HG03108 (cell line): ENCODE data around the gene TKTL1.

Experiments used
- ATAC-seq: cut with Tn5 transposase; IDR thresholded peaks from one replicate; pipeline ENCODE4 v1.9.1; 2021; ENCODE audit warnings: moderate library complexity; ENCODE audit not compliant: unreplicated experiment

Gene TKTL1

DNA sequence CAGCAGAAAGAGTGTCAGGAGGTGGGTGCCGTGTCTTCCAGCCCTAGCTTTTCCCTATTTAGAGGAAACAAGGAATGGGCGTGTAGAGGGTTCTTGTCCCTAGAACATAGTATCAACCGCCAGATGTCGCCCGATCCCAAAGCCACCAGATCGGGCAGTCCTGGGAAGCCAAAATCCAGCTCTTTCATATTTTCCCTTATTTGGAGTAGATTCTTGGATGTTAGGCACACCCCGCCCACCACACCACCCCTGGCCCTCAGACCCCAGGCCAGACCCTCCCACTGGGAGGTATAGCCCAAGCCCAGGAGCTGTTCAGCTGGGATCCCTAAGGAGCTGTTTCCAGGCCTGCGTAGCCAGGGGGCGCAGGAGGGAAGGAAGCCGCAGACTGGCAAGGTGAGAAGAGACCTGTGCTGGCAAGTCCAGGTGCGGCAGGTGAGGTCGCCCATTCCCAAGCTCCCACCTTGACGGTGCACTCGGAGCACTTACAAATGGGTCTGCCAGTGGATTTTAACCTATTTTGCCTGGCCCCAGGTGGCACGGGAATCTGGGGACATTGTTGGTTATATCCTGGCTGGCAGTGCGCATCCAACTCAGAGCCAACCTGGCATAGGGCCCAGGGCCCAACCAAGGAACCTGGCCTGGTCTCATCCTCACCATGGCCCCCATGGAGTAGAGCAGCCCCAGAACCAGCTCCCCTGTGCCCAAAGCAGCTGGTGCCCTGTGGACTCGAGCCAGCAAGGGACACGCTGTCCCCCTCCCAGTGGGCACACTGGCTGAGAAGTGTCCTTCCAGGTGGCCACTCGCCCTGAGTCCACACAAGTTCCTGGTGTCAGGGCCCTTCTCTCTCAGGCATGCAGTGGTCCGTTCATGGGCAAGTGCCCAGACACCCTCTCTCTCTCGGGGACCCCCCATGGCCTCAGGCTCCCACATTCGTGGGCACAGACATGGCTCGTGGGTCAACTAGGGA is 78.0 kb downstream of the TKTL1 start:
- ATAC-seq = no peak

DNA sequence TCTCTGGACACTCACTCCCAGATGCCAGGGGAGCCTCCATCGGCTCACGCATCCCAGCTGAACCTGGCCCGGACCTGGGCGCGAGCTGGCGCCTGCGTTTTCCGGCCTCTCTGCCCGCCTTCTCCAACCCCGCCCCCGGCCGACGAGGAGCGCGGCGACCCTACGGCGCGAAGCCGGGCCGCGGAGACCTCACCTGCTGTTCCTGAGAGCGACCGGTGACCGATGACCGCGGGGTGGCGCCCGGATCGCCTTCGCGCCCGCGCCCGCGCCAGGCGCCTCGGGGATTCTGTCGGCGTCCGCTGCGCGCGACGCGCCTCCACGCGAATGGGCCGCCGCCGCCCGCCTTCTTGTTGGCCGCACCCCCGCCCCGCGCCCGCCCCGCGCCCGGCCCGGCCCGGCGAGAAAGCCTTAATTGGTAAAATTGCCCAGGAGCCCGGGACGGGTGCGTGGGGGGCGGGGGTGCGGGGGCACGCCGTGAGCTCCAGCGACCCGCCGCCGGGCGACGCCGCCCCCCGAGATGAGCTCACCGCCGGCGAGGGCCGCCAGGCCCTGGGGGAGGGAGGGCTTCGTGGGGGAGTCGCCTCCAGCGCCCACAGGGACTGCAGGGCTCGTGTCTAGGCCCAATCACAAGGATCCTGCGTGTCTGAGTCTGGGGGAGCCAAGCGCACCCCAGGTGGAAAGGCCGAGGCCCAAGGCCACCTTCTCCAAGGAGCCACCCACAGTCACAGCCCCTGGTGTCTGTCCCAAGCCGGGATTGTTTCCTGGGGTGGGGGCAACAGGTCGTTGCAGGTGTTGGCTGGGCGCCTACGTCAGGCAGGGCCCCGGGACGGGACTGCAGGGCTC is 78.9 kb downstream of the TKTL1 start, which contains the start of gene FLNA:
Gene FLNA (minus strand): TSS at position 322 of the 843 bp plus-strand sequence. CDS start 3,389 bp downstream, outside the sequence.
- no peak for ATAC-seq

DNA sequence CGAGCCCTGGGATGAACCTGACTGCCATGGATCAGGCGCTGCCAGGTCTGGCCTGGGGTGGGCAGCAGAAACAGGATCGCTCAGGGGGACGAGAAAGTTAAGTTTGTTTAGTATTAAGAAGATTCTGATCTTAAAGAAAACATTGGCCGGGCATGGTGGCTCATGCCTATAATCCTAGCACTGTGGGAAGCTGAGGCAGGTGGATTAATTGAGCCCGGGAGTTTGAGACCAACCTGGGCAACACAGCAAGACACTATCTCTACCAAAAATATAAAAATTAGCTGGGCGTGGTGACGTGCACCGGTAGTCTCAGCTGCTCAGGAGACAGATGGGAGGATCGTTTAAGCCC is 79.5 kb downstream of the TKTL1 start:
- ATAC-seq = no peak

DNA sequence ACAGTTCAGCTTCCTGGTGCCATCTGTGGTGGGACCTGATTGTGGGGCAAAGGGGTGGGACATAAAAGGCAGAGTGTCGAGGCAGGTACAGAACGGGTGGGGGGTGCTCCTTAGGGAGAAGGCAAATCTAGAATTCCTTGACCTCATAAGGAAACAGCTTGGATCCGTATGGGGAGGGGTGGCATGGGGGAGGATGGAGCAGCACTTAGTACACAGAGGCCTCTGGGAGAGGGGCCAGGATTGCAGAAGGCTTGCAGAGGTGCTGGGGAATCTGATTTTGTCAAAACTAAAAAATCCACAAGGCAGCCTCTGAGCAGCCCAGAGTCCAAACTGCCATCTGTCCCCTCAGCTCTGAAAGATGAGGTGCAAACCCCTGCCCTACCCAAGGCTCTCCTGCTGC is 81.2 kb downstream of the TKTL1 start:
- no peak for ATAC-seq

DNA sequence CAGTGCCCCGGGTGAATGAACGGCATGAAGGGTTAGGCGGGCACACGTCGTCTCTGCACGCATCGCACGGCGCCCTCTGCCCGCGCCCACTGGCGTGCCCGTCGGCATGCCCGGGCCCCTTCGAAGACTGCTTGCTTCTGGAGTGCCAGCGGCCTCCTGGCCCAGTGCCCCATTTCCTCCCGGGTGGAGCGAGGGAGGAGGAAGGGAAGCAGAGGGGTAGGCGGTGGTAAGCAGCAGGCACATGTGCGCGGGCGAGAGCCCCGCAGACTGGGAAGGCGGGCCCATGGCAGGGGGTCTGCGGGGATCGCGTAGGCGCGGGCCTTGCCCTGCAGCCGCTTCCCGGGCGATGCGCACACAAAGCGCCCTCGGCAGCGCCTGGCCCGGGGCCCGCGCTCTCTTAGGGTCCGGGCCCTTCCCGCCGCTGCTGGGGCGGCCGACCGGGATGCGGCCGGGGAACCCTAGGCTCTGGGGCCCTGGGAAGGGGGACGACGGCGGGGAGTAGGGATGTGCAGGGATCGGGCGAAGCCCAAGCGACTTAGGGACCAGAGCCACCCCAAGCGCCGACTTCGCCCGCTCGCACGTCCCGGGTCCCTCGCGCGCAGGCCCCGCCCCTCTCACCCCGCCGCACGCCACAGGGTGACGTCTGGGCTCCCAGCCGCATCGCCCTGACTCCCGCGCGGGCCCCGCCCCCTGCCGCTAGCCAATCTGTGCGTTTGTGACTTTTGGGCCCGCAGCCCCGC is 82.6 kb downstream of the TKTL1 start:
- peak; percentile 2 for ATAC-seq

DNA sequence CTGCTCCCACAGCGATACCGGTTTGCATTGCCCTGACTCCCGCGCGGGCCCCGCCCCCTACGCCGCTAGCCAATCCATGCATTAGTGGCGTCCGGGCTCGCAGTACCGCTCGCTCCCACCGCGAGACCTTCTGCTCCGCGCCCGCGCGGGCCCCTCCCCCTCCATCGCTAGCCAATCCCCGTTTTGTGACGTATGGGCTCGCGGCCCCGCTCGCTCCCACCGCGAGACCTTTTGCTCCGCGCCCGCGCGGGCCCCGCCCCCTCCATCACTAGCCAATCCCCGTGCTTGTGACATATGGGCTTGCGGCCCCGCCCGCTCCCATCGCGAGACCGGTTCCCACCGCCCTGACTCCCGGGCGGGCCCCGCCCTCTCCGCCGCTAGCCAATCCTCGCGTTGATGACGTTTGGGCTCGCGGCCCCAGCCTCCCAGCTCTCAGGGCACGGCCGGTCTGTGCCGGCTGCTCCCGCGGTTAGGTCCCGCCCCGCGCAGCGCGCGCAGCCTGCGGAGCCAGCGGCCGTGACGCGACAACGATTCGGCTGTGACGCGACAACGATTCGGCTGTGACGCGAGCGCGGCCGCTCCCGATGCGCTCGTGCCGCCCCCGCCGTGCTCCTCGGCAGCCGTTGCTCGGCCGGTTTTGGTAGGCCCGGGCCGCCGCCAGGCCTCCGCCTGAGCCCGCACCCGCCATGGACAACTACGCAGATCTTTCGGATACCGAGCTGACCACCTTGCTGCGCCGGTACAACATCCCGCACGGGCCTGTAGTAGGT is 83.4 kb downstream of the TKTL1 start, which contains the start of gene EMD:
Gene EMD (plus strand): TSS at position 497 of the 770 bp plus-strand sequence. CDS start 190 bp downstream, at position 687.
- ATAC-seq = peak; percentile 76

DNA sequence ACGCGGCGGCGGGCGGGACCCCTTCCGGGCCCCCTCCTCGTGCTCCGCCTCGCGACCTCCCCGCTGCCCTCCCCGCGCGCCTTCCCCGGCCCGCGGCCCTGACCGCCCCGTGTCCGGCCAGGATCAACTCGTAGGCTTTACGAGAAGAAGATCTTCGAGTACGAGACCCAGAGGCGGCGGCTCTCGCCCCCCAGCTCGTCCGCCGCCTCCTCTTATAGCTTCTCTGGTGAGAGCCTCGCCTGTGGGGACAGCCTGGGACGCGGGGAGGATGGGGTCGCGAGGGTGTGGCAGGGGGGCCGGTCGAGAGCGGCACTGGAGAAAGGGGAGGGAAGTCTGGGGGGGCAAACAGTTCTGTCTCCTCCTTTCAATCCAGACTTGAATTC is 84.0 kb downstream of the TKTL1 start:
- no peak for ATAC-seq
